Gastroesophageal sphincter (tissue), 4 donors: Measurements from ENCODE around the gene CYBC1. TPM values are rescaled to one million over a fixed set of nuclear protein-coding genes. Genes with fewer than 3 reads are reported as not detected.
"Not testable (repeated sequence)": the region's sequence is repeated elsewhere in the genome, so short reads cannot be mapped to it uniquely, and the experiment has no call there.

Experiments used
- ATAC-seq: fragments of 150-250 bp; one replicate; pipeline ENCODE4 v1.9.1; 2016; ENCODE audit warnings: mild to moderate bottlenecking, moderate library complexity
- H3K27ac ChIP-seq, 4 donors: fragments of 200-600 bp; sonication (generic) in 3 of 4; 1 replicate in 3 of 4; 2 replicates in 1 of 4; pipeline ENCODE4 v1.5.1; 2016 to 2019
- H3K27me3 ChIP-seq: fragments of 200-600 bp; sonication (generic); one replicate; pipeline ENCODE4 v1.5.1; 2019
- H3K36me3 ChIP-seq, 2 donors: fragments of 200-600 bp; sonication (generic); one replicate each; pipeline ENCODE4 v1.5.1; 2019; ENCODE audit warnings: control low read depth in 1 of 2
- H3K4me1 ChIP-seq, 3 donors: fragments of 200-600 bp; sonication (generic); 1 replicate in 2 of 3; 2 replicates in 1 of 3; pipeline ENCODE4 v1.5.1; 2016 to 2019; ENCODE audit warnings: control low read depth in 2 of 3
- H3K4me3 ChIP-seq, 2 donors: fragments of 200-600 bp; sonication (generic); one replicate each; pipeline ENCODE4 v1.5.1; 2019; ENCODE audit warnings: mild to moderate bottlenecking in 1 of 2, moderate library complexity in 1 of 2
- H3K9me3 ChIP-seq, 3 donors: fragments of 200-600 bp; sonication (generic); one replicate each; pipeline ENCODE4 v1.5.1; 2017 to 2019; ENCODE audit warnings: control low read depth in 2 of 3
- EP300 ChIP-seq: sonication (generic); formaldehyde crosslinking; IDR thresholded peaks from one replicate; pipeline ENCODE4 v1.6.1; 2017; ENCODE audit warnings: antibody characterized with exemption, mild to moderate bottlenecking
- POLR2A ChIP-seq, 2 donors: fragments of 450-650 bp; IDR thresholded peaks; one replicate each; pipeline ENCODE4 v1.6.1; 2017; ENCODE audit warnings: antibody characterized with exemption in 2 of 2, mild to moderate bottlenecking in 2 of 2, moderate library complexity in 1 of 2
- POLR2AphosphoS5 ChIP-seq: sonication (generic); formaldehyde crosslinking; IDR thresholded peaks from one replicate; pipeline ENCODE4 v1.6.1; 2017; ENCODE audit warnings: antibody characterized with exemption
- WGBS, 2 donors: methylation state at CpG; one replicate each; pipeline ENCODE4 v1.1.5; 2018; ENCODE audit warnings: low coverage in 1 of 2; 5-methylcytosine and 5-hydroxymethylcytosine counted together
- total RNA-seq, 4 donors: library from RNA; depleted of rRNA; stranded (reverse); fragments of >200 nt; gene quantifications; one replicate each; pipeline ENCODE4 v1.1.0, GENCODE V29; 2016
- TF ChIP-seq, protein P1 (sequence below), 4 experiments: fragments of 200-600 bp in 2 of 4; fragments of 450-650 bp in 2 of 4; sonication (generic) in 1 of 4; IDR thresholded peaks; one replicate each; pipeline ENCODE4 v1.5.1; 2017 to 2019; ENCODE audit warnings: antibody characterized with exemption in 4 of 4, mild to moderate bottlenecking in 2 of 4, moderate library complexity in 2 of 4

CYBC1 gene
- total RNA-seq, 4 donors from 2014 or later, result 53.8 to 78.5 (median 59.4) TPM

- Histone ChIP-seq H3K9me3 (no peaks in the 10 kb centered on the region), H3K36me3 (peaks cover 0 to 71% of the 10 kb centered on the region in 2 donors), H3K4me3 (no peak overlapping the region), H3K27me3 (no peaks in the 10 kb centered on the region), H3K27ac (no peak overlapping the region), H3K4me1 (peaks cover 0 to 56% (median 15%) of the 10 kb centered on the region in 3 donors)
- WGBS, 2 donors, result 72 to 73% methylated on average over 3 to 9 of the region's 10 CpGs
- TF ChIP-seq EP300 (no peak), POLR2A (IDR thresholded peaks at IDR 0.05) (no peak)
- ATAC-seq, result no peak
Measured at GRCh38 chr17:82461827-82462524, 11.4 kb upstream of the CYBC1 start.

- ATAC-seq, H3K9me3 ChIP-seq, H3K27me3 ChIP-seq, H3K27ac ChIP-seq, H3K4me3 ChIP-seq: not testable (repeated sequence)
- WGBS, 2 donors, result 80 to 92% methylated on average over 2 to 6 of the region's 9 CpGs
- Histone ChIP-seq H3K36me3 (peaks cover 0 to 51% of the 10 kb centered on the region in 2 donors), H3K4me1 (peaks cover 0 to 66% (median 17%) of the 10 kb centered on the region in 3 donors)
Measured at GRCh38 chr17:82459936-82460335, 9.4 kb upstream of the CYBC1 start.

DNA sequence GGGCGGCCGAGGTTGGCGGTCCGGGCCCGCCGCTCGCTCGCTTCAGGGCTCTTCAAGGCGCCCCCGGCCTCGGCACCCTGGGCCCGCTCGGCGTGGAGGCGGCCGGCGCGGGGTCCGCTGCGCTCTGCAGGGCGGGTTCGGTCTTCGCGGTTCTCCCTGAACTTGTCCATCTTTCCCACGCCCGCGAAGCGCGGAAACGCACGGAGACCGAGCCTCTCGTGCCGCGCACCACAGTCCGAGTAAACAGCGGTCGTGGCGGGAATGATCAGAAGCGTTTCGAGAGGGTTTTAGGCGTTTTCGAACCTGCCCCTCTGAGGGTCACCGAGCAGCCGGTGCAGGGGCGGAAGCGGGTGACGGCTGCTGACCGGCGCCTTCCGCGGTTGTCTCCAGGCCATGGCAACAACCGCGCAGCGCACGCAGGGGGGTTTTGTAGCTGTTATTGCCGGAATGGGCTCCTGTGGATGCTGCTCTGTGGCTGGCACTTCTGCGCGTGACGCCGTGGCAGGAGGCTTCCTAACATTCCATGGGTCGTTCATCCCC lies 8.4 kb upstream of the CYBC1 start:
- peaks cover 0 to 41% of the 10 kb centered on the region in 2 donors for H3K36me3 ChIP-seq
- TF ChIP-seq POLR2AphosphoS5, result no peak
- no peak for TF ChIP-seq POLR2A (IDR thresholded peaks at IDR 0.05)
- peaks cover 0 to 66% (median 17%) of the 10 kb centered on the region in 3 donors for H3K4me1 ChIP-seq
- H3K27me3 ChIP-seq, result no peaks in the 10 kb centered on the region
- no peaks in the 10 kb centered on the region for H3K9me3 ChIP-seq
- 0% methylated on average over 6 of the region's 62 CpGs; no CpG with 5 or more reads in 1 of the 2 donors for WGBS, 2 donors
- H3K27ac ChIP-seq, result peak overlapping the region; percentile 68 to 100 (median 98)
- H3K4me3 ChIP-seq, result peak overlapping the region; percentile 82 to 85
- no peak for ATAC-seq

DNA sequence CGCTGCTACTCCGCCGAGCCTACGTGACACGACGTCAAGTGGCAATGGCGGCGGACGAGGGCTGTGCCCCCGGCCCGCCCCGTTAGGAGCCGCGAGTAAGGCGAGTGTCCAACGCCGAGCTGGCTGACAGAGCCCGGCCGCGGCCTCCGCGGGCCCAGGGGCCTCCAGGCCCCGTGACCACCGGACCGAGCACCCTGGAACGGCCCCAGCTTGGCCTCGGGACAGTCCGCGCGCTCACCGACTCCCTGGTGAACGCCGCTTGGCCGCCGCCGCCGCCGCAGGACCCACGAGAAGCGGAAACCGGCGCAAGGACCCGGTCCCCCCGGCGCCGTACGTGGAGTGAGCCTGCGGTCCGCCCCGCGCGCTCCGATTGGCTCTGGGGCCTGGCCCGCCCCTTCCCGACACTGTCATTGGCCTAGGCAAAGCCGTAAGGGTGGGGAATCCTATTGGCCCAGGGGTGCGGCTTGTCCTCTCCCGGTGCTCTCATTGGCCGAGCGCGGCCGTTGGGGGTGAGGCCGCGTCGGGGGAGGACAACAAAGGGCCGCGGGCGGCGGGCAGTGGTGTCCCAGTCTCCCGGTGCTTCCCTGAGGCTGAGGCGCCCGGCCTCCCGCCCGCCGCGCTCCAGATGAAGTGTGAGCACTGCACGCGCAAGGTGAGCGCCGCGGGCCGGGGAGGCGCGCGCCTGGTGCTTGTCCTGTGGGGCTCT lies 7.8 kb upstream of the CYBC1 start, which contains the start of gene NARF:
Gene NARF (plus strand): TSS at position 563 of the 706 bp plus-strand sequence. CDS start 63 bp downstream, at position 626.
- WGBS, 2 donors, result no CpG with 5 or more reads among the region's 85 CpGs
- TF ChIP-seq, protein P1, sequence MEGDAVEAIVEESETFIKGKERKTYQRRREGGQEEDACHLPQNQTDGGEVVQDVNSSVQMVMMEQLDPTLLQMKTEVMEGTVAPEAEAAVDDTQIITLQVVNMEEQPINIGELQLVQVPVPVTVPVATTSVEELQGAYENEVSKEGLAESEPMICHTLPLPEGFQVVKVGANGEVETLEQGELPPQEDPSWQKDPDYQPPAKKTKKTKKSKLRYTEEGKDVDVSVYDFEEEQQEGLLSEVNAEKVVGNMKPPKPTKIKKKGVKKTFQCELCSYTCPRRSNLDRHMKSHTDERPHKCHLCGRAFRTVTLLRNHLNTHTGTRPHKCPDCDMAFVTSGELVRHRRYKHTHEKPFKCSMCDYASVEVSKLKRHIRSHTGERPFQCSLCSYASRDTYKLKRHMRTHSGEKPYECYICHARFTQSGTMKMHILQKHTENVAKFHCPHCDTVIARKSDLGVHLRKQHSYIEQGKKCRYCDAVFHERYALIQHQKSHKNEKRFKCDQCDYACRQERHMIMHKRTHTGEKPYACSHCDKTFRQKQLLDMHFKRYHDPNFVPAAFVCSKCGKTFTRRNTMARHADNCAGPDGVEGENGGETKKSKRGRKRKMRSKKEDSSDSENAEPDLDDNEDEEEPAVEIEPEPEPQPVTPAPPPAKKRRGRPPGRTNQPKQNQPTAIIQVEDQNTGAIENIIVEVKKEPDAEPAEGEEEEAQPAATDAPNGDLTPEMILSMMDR (IDR thresholded peaks at IDR 0.05), result peak in 1 of 4 experiments; percentile 2
- TF ChIP-seq POLR2AphosphoS5 (peak; percentile 99), POLR2A (IDR thresholded peaks at IDR 0.05) (peak; percentile 99), EP300 (no peak)
- Histone ChIP-seq H3K27ac (peak within 1 kb of the TSS; percentile 96 to 100 (median 99)), H3K4me1 (peaks cover 0 to 59% (median 17%) of the 10 kb centered on the region in 3 donors), H3K4me3 (peak within 1 kb of the TSS; percentile 82 to 85), H3K36me3 (peaks cover 0 to 35% of the 10 kb centered on the region in 2 donors), H3K27me3 (no peaks in the 10 kb centered on the region), H3K9me3 (no peaks in the 10 kb centered on the region)
- ATAC-seq, result peak; percentile 99

- Histone ChIP-seq H3K4me3 (peak overlapping the region; percentile 82 to 85), H3K27me3 (no peaks in the 10 kb centered on the region), H3K27ac (peak overlapping the region; percentile 96 to 100 (median 99)), H3K9me3 (no peaks in the 10 kb centered on the region), H3K36me3 (peaks cover 0 to 30% of the 10 kb centered on the region in 2 donors), H3K4me1 (peaks cover 0 to 55% (median 17%) of the 10 kb centered on the region in 3 donors)
- ATAC-seq, result no peak
- 0 to 6% methylated on average over 1 to 2 of the region's 8 CpGs for WGBS, 2 donors
- TF ChIP-seq POLR2AphosphoS5, result no peak
- TF ChIP-seq EP300, result no peak
- TF ChIP-seq, protein P1 (IDR thresholded peaks at IDR 0.05), result no peak
- no peak for TF ChIP-seq POLR2A (IDR thresholded peaks at IDR 0.05)
Measured at GRCh38 chr17:82457929-82458178, 7.3 kb upstream of the CYBC1 start.

DNA sequence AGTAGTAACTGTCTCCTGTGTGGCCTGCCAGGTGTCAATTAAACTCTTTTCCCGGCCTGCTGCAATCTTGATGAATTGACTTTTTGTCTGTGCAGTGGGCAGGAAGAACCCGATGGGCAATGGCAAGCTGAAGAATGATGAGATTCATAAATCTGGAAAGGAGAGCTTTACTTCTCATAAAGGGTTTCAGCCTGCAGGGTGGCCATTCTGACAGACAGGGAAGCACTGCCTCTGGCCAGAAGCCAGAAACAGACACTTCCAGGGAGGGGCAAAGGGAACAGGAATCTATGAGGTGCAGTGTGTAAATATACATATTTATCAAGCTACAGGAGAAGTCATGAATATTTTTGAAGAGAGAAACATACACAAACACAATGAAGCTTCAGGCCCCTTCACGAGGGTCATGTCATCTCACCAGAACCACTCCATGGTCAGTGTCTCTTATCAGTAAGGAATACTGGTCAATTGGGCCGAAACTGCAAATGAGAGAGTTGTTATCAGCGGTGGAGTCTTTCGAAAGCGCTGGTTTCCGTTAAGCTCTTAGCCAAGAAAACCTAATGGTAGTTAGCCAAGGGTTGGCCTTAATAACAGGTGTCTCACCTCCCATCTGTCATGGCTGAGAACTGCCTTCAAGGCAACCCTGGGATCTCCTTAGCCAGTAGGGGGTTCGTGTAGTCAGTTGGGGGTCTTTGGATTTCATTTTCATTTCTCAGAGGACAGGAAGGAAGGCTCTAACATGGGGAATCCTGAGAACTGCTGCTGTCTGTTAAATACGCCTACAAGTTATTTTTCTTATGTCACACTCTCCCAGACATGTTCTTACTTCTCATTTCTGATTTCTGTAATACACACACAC lies 6.7 kb upstream of the CYBC1 start:
- peak overlapping the region; percentile 96 to 100 (median 99) for H3K27ac ChIP-seq
- 53 to 59% methylated on average over 9 to 10 of the region's 10 CpGs for WGBS, 2 donors
- TF ChIP-seq, protein P1 (IDR thresholded peaks at IDR 0.05), result no peak
- TF ChIP-seq POLR2AphosphoS5, result no peak
- no peak for TF ChIP-seq POLR2A (IDR thresholded peaks at IDR 0.05)
- no peak for TF ChIP-seq EP300
- peaks cover 0 to 25% of the 10 kb centered on the region in 2 donors for H3K36me3 ChIP-seq
- no peak for ATAC-seq
- no peaks in the 10 kb centered on the region for H3K9me3 ChIP-seq
- H3K4me3 ChIP-seq, result peak overlapping the region; percentile 82 to 85
- H3K27me3 ChIP-seq, result no peaks in the 10 kb centered on the region
- peaks cover 0 to 50% (median 17%) of the 10 kb centered on the region in 3 donors for H3K4me1 ChIP-seq

GRCh38 chr17:82453706-82454105 lies 3.2 kb upstream of the CYBC1 start:
- H3K4me1 ChIP-seq, result peaks cover 0 to 46% (median 26%) of the 10 kb centered on the region in 3 donors
- ATAC-seq, H3K27me3 ChIP-seq, H3K36me3 ChIP-seq, H3K27ac ChIP-seq, H3K4me3 ChIP-seq, H3K9me3 ChIP-seq: not testable (repeated sequence)
- WGBS, 2 donors, result no CpG with 5 or more reads among the region's 21 CpGs

DNA sequence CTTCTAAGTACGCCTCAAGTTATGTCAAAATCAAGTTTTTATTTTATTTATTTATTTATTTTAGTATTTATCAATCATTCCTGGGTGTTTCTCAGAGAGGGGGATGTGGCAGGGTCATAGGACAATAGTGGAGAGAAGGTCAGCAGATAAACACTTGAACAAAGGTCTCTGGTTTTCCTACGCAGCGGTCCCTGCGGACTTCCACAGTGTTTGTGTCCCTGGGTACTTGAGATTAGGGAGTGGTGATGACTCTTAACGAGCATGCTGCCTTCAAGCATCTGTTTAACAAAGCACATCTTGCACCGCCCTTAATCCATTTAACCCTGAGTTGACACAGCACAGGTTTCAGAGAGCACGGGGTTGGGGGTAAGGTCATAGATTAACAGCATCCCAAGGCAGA lies 2.6 kb upstream of the CYBC1 start:
- H3K4me3 ChIP-seq, ATAC-seq, H3K9me3 ChIP-seq, H3K27ac ChIP-seq, H3K27me3 ChIP-seq, H3K36me3 ChIP-seq: not testable (repeated sequence)
- peaks cover 0 to 47% (median 26%) of the 10 kb centered on the region in 3 donors for H3K4me1 ChIP-seq
- 90 to 91% methylated on average over 2 to 7 of the region's 7 CpGs for WGBS, 2 donors
